Airway epithelial cell (primary cell): ENCODE measurements around the gene PRAC1. TPM values are rescaled to one million over a fixed set of nuclear protein-coding genes. Genes with fewer than 3 reads are reported as not detected.

ENCODE experiments used
- total RNA-seq: library from RNA; depleted of rRNA; stranded (reverse); fragments of >200 nt; gene quantifications from 2 replicates; pipeline ENCODE4 v1.2.3, GENCODE V29; 2015

PRAC1 gene
- total RNA-seq: not detected in 2 replicates

DNA sequence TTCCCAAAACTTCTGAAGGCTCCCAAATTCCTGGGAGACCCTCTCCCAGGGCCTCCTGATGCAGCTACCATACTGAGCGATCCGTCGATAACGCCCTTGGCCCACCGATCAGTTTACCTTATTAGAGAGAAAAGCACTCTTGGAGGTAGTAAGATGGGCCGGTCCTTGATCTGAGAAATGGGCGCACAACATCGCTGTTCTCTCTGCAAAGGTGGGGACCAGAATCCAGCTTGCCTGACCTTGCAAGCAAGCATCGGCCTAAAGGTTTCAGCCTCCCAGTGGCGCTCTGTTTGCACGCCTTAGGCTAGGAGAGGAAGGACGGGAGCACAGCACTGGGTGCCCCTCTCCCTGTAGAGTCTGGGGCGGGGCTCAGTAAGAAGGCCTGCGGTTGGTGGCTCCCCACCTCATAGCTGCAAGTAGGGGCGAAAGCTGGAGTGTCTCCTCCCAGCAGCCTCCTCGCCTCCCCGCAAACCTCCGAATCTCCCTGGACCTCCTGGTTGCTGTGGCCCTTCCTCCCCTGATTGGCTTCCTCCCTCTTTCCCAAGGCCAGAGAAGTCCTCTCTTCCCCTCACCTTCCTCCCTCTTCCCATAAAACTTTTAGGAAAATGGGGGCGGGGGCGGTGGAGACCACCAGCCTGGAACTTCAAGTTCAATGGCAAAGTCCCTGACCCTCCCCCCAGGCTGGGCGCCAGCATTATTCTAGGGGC, at the start of gene PRAC1:
Gene PRAC1 (minus strand): TSS at position 318 of the 707 bp plus-strand sequence. CDS start 126 bp downstream, at position 192.

DNA sequence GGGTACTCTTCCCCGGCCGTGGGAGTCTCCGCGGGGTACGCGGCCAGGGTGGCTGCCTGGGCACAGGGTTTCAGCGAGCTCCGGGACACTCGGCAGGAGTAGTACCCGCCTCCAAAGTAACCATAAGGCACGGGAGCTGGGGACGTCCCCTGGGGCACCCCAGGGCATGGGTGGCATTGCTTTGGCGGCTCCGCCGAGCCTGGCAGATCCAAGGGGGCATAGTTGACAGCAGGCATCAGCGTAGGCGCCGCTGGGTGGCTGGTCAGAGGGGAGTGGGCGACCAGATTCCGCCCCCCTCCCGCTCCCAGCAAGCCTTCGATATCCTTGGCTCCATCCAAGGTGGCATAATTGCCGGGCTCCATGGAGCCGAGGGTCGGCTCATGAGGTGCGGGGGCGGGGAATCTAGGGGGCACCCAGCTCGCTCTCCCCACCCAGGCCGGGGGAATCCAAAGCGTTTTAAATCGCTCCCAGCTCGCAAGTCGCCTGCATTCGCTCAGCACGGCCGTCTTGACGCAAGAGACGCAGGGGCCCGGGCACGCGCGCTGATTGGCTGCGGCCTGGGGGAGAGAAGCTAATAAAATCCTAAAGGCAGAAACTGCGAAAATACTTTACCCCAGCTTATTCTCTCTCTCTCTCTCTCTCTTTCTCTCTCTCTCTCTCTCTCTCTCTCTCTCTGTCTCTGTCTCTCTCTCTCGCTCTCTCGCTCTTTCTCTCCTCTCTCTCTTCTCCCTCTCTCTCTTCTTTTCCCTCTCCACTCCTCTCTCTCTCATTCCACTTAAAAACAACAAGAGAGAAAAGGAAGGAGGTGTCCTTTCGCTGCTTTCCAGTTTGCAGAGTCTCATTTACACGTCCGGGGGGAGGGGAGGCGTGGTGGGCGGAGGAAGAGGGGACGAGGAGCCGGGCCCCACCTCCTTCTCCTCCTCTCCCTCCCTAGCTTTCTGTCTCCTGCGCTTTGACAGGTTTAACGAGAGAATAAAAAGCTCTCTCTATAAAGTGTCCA, 6.2 kb upstream of the PRAC1 start, which contains the start of gene HOXB13:
Gene HOXB13 (minus strand): TSS at position 519 of the 1,000 bp plus-strand sequence. CDS start 157 bp downstream, at position 362.

DNA sequence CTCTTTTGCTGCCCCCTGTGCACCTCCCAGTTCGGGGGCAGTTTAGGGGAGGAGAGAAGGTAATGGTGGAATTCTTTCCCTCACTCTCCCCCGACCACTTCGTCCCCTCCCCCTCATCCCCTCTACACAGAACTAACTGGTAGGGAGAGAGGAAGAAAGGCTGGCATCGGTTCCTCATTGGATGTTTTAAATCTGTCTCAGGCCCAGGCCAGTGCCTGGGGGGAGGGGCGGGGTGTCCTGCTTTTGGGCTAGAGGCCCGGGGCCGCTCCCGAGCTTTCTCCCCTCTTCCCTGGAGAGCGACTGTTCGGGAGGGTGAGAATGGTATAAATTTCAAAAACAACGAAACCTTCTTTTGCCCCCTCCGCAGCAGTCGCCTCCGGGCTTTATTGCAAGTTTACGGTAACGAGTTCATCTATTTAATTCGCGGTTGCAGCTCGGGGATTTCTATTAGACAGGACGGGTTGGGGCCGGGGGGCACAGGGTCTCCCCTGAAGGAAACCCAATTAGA, 651 bp upstream of the PRAC1 start, which contains the start of gene PRAC2:
Gene PRAC2 (plus strand): TSS at position 271 of the 508 bp plus-strand sequence. CDS start 1,226 bp downstream, outside the sequence.

Other genes with a start within 250 kb of the PRAC1 start
- not detected in 2 replicates for gene HOXB1, start 191.5 kb downstream of the PRAC1 start, total RNA-seq
- gene HOXB2, start 177.4 kb downstream of the PRAC1 start, total RNA-seq: 0.85 and 1.9 TPM in 2 replicates
- 0.07 TPM in 1 of 2 replicates, not detected in the other for gene HOXB4, start 144.2 kb downstream of the PRAC1 start, total RNA-seq
- gene HOXB3, start 132.3 kb downstream of the PRAC1 start, total RNA-seq: 0.37 and 1.4 TPM in 2 replicates
- 0.14 and 0.28 TPM in 2 replicates for gene HOXB5, start 128.7 kb downstream of the PRAC1 start, total RNA-seq
- 0.71 and 0.93 TPM in 2 replicates for gene HOXB6, start 117.5 kb downstream of the PRAC1 start, total RNA-seq
- gene HOXB7, start 111.5 kb downstream of the PRAC1 start, total RNA-seq: 0.71 TPM in 1 of 2 replicates, not detected in the other
- not detected in 2 replicates for gene HOXB8, start 107.2 kb downstream of the PRAC1 start, total RNA-seq
- not detected in 2 replicates for gene HOXB9, start 96.2 kb downstream of the PRAC1 start, total RNA-seq
- not detected in 2 replicates for gene PRAC2, start 667 bp upstream of the PRAC1 start, total RNA-seq
- not detected in 2 replicates for gene HOXB13, start 6.2 kb upstream of the PRAC1 start, total RNA-seq
- gene TTLL6, start 94.7 kb upstream of the PRAC1 start, total RNA-seq: not detected in 2 replicates
- 30.0 and 36.3 TPM in 2 replicates for gene CALCOCO2, start 108.5 kb upstream of the PRAC1 start, total RNA-seq
- gene ATP5MC1, start 170.3 kb upstream of the PRAC1 start, total RNA-seq: 138 and 240 TPM in 2 replicates
- 58.4 and 66.9 TPM in 2 replicates for gene UBE2Z, start 185.9 kb upstream of the PRAC1 start, total RNA-seq
- gene SNF8, start 222.3 kb upstream of the PRAC1 start, total RNA-seq: 68.4 and 103 TPM in 2 replicates
- gene GIP, start 246.1 kb upstream of the PRAC1 start, total RNA-seq: not detected in 2 replicates